Measurements from ENCODE around the gene HUWE1. TPM values are rescaled to one million over a fixed set of nuclear protein-coding genes. Genes with fewer than 3 reads are reported as not detected.

HUWE1 gene
- polyA plus RNA-seq, 1 experiment, result 57.5 TPM

DNA sequence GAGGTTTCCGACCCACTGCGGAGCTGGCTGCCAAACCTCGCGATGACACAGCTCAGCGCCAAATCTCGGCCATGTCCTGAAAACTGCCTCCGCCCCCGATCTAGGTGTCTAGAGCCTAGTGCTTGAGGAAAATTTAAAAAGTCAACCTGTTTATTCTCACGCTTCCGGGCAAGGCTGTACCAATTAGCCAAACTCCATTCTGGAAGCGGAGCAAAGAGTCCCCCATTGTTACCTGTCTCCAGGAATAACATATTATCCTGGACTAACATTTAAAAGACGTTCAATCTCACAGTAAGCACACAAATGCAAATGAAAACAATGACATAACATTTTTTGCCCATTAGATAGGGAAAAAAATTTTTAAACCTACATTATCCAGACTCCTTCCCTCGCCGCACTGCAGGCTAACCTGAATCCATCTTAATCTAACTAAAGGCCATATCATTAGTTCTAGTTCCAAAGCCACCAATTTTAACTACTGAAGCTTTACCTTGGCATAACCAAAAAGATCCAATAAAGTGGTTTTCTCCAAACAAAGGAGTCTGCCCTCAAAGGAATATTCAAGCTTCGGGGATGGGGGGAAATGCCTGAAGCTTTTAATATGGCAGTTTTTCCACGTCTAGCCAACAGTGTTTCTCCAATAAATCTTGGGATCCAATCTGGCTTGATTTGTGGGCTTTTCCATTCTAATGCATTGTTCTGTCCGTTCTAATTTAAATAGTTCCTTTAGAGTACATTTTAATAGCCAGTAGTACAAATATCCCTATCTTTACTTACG is 1.9 kb downstream of the HUWE1 start:
- DNase-seq (ENCODE audit: low read depth), result no peak
- no peaks in the 10 kb centered on the region for H3K36me3 ChIP-seq (ENCODE audit: control insufficient read depth, insufficient read depth, low read length)
- peak overlapping the region; percentile 81 for H3K4me3 ChIP-seq (ENCODE audit: low read depth, low read length)
- H3K27me3 ChIP-seq (ENCODE audit: control insufficient read depth, insufficient read depth, low read length), result no peaks in the 10 kb centered on the region
- POLR2A ChIA-PET, result no interaction called here
- CTCF ChIA-PET, result no interaction called here
- TF ChIP-seq, protein P1, sequence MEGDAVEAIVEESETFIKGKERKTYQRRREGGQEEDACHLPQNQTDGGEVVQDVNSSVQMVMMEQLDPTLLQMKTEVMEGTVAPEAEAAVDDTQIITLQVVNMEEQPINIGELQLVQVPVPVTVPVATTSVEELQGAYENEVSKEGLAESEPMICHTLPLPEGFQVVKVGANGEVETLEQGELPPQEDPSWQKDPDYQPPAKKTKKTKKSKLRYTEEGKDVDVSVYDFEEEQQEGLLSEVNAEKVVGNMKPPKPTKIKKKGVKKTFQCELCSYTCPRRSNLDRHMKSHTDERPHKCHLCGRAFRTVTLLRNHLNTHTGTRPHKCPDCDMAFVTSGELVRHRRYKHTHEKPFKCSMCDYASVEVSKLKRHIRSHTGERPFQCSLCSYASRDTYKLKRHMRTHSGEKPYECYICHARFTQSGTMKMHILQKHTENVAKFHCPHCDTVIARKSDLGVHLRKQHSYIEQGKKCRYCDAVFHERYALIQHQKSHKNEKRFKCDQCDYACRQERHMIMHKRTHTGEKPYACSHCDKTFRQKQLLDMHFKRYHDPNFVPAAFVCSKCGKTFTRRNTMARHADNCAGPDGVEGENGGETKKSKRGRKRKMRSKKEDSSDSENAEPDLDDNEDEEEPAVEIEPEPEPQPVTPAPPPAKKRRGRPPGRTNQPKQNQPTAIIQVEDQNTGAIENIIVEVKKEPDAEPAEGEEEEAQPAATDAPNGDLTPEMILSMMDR (IDR thresholded peaks at IDR 0.05; ENCODE audit: insufficient read depth, low read depth, low read length), result no peak

DNA sequence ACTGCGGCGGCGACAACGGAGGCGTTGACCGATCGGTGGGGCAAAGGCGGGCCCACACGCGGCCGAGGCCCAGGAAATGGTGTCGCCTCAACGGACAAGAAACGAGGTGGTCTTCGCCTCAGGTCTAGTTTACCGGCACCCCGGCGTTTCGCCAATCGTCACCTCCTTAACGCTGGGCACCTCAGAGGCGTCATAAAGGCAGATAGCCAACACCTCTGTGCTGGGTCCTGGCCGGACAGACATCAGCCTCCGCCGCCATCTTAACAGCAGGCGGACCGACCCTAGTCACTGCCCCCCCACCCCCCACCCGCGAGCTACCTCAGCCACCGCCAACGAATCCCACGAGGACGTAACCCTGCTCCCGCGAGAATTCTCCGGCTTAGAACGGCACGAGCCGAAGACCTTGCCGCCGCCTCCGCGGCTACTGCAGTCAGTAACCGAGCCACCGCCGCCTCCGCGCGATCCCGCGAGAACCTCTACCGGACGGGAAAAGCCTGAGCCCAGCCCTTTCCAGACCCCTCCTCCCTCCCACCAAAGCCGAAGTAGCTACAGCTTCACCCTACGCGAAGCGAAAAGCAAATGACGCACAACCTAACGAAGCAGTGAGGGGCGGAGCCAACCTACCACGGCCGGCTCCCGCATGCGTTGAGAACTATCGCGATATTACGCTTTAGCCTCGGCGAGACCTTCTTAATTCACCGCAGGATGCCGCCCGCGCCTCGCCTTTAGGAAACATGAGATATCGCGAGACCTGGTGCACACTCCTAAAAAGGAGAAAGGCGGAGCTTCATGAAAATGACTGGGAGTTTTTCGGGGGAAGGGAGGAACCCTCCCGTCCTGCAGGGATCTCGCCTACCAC is 2.7 kb downstream of the HUWE1 start:
- ChIA-PET CTCF (interaction anchor here (0.6 kb wide), 1 partner anchor 35 kb away, joined by 3 read pairs; no protein-coding TSS in a partner anchor), POLR2A (interaction anchor here (0.7 kb wide), 1 partner anchor 247 kb away, joined by 3 read pairs; no protein-coding TSS in a partner anchor)
- peak overlapping the region; percentile 60 for H3K4me3 ChIP-seq (ENCODE audit: low read depth, low read length)
- TF ChIP-seq, protein P1 (IDR thresholded peaks at IDR 0.05; ENCODE audit: insufficient read depth, low read depth, low read length), result no peak
- no peaks in the 10 kb centered on the region for H3K36me3 ChIP-seq (ENCODE audit: control insufficient read depth, insufficient read depth, low read length)
- no peaks in the 10 kb centered on the region for H3K27me3 ChIP-seq (ENCODE audit: control insufficient read depth, insufficient read depth, low read length)
- DNase-seq (ENCODE audit: low read depth), result peak; percentile 93

DNA sequence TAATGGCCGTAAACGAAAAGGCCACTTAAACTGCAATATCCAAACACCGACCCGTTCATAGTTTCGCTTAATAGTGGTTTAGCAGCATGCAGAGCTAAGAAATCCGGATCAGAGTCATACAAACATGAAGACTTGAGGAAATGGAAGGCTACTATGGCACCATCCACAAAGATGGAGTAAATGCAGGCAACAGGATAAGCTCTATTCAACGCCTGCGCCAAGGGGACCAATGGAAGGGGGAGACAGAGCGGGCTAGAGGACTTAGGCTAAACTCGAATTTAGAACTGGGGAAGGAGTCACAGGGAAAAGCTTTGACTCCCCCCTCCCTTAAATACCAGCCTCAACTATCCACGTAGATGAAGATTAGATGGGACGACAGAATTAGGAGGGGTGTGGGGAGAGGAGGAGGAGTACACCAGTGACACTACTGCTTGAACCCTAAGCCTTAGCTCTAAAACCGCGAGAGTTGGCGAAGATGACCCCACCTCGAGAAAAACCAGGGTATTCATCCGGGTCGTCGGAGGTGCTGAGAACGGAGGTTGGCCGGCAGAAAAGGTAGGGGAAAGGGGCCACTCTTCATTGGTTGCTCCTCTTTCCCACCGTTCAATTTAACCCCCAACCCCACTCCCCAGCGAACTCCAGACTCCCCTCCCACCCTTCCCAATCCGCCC is 3.5 kb downstream of the HUWE1 start:
- ChIA-PET POLR2A (interaction anchor here (0.6 to 0.7 kb wide), 2 partner anchors 248 to 847 kb away, joined by 3 read pairs; partner anchors contain the start of gene GNL3L), CTCF (no interaction called here)
- no peak for DNase-seq (ENCODE audit: low read depth)

DNA sequence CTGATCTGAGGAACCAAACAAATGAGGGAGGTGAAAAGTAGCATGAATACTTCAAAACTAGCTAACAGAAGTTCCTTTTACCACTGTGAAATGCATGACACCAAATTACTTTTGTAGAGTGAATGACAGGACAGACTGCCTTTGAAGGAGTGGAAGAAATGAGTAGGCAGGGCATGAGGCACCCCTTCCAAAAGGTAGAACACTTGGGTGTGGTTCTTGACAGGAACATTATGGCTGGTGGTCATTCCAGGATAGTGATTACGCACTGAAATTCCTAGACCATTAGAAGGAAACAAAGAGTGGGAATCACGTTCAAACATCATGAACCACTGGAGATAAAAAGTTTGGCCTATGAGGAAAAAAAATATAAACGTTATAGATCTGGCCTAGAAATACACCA is 4.9 kb downstream of the HUWE1 start:
- POLR2A ChIA-PET, result no interaction called here
- TF ChIP-seq, protein P1 (IDR thresholded peaks at IDR 0.05; ENCODE audit: insufficient read depth, low read depth, low read length), result no peak
- DNase-seq (ENCODE audit: low read depth), result no peak
- H3K27me3 ChIP-seq (ENCODE audit: control insufficient read depth, insufficient read depth, low read length), result no peaks in the 10 kb centered on the region
- no peak overlapping the region for H3K4me3 ChIP-seq (ENCODE audit: low read depth, low read length)
- no peaks in the 10 kb centered on the region for H3K36me3 ChIP-seq (ENCODE audit: control insufficient read depth, insufficient read depth, low read length)
- CTCF ChIA-PET, result no interaction called here

More for the DNA sequence above, 3.5 kb downstream of the HUWE1 start:
- Histone ChIP-seq H3K4me3 (ENCODE audit: low read depth, low read length) (peak overlapping the region; percentile 60), H3K36me3 (ENCODE audit: control insufficient read depth, insufficient read depth, low read length) (no peaks in the 10 kb centered on the region), H3K27me3 (ENCODE audit: control insufficient read depth, insufficient read depth, low read length) (no peaks in the 10 kb centered on the region)
- TF ChIP-seq, protein P1 (IDR thresholded peaks at IDR 0.05; ENCODE audit: insufficient read depth, low read depth, low read length), result no peak

Measured in BJ (cell line).